HG03039 (cell line): ENCODE results near the gene PDCD1LG2.
"Not testable (repeated sequence)": the region's sequence is repeated elsewhere in the genome, so short reads cannot be mapped to it uniquely, and the experiment has no call there.

Experiments
- ATAC-seq: cut with Tn5 transposase; IDR thresholded peaks from one replicate; pipeline ENCODE4 v1.9.1; 2021; ENCODE audit warnings: mild to moderate bottlenecking, moderate library complexity; ENCODE audit not compliant: unreplicated experiment

Gene PDCD1LG2

DNA sequence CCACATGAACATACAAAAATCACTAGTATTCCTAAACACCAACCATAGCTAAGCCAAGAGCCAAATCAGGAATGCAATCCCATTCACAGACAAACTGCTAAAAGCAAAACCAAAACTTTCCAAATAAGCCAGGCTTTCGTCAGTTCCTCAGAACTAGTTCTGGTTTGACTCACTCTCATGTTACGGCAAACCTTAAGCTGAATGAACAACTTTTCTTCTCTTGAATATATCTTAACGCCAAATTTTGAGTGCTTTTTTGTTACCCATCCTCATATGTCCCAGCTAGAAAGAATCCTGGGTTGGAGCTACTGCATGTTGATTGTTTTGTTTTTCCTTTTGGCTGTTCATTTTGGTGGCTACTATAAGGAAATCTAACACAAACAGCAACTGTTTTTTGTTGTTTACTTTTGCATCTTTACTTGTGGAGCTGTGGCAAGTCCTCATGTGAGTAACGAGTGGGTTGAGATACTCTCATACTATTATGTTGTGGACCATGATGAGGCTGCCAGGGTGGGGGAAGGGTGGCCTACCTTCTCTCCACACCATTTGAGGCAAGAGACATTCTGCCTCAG, at the start of gene PDCD1LG2:
TSS of gene PDCD1LG2 (plus strand) at position 172 of the 572 bp plus-strand sequence. CDS start 12,016 bp downstream, outside the sequence.
- ATAC-seq, result peak; percentile 61

DNA sequence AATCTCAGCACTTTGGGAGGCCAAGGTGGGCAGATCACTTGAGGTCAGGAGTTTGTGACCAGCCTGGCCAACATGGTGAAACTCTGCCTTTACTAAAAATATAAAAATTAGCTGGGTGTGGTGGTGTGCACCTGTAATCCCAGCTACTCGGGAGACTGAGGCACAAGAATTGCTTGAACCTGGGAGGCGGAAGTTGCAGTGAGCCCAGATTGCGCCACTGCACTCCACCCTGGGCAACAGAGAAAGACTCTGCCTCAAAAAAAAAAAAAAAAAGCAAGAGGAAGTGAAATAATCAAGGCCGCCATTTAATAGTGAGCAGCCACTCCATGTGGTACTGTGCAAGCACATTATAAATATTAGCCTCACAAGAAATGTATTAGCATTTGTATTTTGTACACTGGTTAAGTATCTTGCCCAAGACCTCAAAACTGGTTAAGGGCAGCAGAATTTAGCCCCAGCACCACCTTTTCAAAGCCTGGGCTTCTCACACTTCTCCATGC, 45.5 kb upstream of the PDCD1LG2 start:
- ATAC-seq, result not testable (repeated sequence)

DNA sequence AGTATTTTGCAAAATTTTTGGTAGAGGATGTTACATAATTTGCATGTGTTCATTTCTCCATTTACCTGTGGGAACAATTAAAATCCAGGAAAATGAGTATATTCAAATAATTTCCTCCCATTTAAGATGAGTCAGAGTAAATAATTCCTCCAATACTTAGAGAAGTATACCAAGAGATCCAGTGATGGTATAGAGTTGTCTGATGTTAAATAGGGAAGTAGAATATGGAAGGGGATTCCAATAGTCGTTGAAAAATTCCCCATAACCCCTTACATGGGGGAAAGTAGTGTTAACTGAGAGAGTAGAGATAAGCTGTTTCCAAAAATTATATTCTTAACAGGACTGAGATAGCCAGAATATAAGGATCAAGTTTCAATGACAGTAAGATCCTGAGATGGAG, 44.3 kb upstream of the PDCD1LG2 start:
- ATAC-seq, result no peak

DNA sequence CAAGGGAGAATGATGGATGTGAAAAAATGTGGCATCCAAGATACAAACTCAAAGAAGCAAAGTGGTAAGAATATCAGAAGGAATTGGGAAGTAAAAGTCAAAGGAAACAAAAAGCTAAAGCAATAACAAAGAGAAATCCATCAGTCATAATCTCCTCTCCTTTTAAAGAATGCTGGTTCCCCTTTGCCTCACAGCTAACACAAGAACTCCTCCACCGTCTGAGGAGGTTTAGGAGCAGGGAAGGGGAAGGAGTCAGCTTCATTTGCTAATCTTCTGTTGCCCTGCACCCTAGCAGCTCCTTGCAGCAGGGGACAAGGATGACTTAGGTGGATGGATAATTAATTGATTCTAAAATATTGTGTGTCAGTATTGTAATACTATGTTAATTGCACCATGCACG, 43.6 kb upstream of the PDCD1LG2 start:
- ATAC-seq, result no peak

DNA sequence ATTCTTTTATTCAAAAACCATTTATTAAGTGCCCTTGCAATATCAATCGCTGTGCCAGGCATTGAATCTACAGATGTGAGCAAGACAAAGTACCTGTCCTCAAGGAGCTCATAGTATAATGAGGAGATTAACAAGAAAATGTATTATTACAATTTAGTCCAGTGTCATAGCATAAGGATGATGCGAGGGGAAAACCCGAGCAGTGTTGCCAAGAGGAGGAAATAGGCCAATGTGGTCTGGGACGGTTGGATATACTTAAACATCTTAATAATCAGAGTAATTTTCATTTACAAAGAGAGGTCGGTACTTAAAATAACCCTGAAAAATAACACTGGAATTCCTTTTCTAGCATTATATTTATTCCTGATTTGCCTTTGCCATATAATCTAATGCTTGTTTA, 41.5 kb upstream of the PDCD1LG2 start:
- ATAC-seq, result no peak

DNA sequence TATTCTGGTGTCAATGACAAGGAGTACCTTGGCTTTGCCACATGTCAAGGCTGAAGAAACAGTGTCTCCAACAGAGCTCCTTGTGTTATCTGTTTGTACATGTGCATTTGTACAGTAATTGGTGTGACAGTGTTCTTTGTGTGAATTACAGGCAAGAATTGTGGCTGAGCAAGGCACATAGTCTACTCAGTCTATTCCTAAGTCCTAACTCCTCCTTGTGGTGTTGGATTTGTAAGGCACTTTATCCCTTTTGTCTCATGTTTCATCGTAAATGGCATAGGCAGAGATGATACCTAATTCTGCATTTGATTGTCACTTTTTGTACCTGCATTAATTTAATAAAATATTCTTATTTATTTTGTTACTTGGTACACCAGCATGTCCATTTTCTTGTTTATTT, 40.2 kb upstream of the PDCD1LG2 start:
- ATAC-seq, result no peak

DNA sequence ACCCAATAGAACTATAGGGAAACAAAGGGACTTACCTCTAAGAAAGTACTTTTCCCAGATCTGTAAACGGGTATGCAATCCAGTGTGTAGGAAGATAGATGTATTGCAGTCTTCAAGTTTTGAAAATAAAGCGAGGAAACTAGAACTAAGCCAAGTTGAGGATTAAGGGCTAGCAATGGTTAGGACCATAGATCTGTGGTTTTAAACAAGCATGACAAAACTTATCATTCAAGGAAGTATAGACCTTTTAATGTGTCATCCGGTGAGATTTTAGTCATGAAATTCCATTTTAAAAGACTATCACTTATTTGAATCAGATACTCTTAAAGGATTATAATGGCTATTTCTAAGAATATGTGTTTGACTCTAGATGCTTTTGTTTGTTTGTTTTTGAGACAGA, 39.5 kb upstream of the PDCD1LG2 start:
- ATAC-seq, result no peak

DNA sequence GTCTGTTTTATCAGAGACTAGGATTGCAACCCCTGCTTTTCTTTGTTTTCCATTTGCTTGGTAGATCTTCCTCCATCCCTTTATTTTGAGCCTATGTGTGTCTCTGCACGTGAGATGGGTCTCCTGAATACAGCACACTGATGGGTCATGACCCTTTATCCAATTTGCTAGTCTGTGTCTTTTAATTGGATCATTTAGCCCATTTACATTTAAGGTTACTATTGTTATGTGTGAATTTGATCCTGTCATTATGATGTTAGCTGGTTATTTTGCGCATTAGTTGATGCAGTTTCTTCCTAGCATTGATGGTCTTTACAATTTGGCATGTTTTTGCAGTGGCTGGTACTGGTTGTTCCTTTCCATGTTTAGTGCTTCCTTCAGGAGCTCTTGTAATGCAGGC, 34.7 kb upstream of the PDCD1LG2 start:
- ATAC-seq, result not testable (repeated sequence)

DNA sequence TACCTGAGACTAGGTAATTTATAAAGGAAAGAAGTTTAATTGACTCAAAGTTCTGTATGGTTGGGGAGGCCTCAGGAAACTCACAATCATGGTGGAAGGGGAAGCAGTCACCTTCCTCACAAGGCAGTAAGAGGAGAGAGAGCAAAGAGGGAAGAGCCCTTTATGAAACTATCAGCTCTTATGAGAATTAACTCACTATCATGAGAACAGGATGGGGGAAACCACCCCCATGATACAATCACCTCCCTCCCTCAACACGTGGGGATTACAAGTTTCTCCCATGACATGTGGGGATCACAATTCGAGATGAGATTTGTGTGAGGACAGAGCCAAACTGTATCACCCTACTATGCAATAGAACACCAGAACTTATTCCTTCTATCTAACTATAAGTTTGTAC, 32.1 kb upstream of the PDCD1LG2 start:
- ATAC-seq, result no peak

DNA sequence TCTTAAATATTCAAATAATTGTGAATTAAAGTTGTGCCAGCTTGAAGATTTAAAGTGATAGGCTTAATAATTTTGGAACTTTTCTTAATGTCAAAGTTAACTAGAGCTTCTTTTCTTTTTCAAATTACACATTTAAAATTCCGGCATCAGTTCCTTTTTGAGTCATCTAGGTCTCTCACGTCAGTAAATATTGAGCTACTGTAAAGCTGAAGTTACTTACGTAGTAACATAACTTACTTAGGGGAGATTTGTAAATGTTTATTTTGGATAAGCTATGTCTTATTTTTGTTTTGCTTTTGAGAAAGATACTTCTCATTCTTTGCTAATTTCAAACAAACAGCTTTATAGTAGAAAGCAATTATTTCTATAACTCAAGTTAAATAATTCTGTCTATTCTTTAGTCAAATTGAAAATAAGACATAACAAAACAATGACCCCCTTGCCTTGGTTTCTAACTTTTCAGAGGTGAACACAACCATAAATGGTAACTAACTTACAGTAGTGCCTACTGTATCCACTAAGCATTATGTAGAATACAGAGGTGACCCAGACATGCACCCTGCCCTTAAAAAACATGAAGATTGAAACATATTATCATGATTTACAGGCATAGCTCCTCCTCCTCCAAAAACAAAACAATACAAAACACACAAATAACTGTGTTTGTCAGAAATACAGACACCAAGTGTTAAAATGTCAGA, 30.2 kb upstream of the PDCD1LG2 start:
- ATAC-seq, result no peak

DNA sequence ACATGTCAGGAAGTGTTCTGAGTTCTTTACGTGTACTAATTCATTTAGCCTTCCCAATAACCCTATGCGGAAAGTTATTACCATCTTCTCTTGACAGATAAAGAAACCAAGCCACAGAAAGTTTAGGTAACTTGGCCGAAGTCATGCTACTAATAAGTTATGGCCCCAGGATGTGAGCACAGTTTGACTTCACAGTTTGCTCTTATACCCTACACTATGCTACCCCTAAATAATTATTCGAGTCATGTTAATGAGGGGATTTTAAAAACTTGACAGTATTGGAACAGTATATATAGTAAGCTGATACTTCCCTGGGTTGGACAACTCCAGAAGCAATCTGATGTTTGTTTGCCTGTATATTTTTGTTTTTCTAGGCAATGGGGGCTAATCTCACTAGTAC, 29.4 kb upstream of the PDCD1LG2 start:
- ATAC-seq, result no peak

DNA sequence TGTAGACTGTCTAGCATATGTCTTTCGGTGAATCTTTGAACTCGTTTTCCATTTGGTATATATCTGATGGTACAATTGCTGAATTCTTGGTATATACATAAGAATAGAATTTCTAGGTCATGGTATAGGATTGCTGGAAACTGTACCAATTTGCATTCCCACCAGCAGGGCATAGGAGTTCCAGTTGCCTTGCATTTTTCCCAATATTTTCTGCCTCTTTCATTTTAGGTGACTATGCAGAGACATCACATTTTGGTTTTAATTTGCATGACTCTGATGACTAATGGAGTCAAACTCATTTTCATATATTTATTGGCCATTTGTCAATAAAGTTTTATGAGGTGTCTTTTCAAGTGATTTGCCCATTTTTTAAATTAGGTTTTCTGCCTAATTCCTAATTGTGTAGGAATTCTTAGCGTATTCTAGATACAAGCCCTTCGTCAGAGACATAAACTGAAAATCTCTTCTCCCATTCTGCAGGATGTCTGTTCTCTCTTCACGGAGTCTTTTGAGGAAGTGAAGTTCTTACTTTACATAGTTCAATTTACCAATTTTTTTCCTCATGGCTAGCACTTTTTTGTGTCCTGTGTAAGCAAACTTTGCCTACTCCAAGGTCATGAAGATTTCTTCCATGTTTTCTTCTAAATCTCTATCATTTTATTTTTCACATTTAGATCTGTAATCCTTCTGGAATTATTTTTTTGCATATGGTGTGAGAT, 28.9 kb upstream of the PDCD1LG2 start:
- no peak for ATAC-seq

DNA sequence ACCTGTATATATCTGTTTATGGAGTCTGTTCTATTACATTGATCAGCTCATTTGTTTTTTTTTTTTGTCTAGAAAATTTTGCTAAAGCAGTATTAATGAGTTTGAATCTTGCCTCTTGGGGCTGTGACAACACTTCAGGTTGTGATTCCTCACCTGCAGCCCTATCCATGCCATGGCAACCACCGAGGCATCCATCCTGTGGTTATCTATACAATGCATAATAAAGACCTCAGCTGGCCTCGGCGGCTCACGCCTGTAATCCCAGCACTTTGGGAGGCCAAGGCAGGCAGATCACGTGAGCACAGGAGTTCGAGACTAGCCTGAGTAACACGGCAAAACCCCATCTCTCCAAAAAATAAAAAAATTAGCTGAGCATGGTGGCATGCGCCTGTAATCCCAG, 28.1 kb upstream of the PDCD1LG2 start:
- ATAC-seq, result no peak

DNA sequence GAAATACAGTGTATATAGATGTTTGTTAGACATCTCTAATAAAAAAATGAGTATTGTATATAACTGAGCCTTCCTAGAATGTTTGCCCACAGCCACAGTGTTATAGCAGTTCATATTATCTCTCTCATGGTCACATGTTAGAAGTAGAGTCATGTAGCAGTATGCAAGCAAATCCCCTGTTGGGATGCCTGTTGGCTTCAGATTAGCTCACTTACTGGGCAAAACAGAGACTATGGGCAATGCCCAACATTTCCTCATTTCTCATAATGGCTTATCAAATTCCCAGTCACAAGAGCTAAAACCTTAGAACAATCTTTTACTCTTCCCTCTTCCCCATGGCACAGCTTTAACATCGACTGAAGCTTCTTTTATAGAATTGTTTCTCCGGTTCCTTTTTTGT, 27.0 kb upstream of the PDCD1LG2 start:
- no peak for ATAC-seq

DNA sequence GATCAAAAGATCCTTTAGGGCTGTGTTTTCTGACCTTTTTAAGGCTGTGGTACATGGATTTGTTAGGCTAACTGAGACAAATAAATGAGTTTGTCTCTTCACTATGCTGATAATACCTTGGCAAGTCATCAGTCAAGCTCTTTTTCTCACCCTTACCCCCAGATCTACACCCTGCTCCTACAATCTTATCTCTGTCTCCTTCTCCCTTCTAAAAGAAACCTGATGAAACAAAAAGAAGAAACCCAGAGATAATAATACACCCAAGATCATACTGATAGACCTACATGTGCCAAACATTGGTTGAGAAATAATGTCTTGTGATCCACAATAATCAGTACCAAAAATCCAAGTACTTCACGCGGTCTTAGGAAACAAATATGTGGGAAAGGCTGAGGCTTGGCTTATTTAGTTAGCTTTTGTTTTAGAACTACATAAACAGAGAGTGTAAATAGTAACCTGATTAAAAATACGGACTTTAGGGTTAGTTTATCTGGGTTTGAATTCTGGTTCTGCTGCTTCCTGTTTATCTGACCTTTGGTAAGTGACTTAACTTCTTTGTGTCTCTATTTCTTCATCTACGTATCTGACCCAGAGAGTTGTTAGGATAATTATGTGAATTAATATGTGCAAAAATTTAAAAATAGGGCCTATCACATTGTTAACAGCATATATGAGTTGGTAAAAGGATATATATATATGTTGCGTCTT, 24.8 kb upstream of the PDCD1LG2 start:
- ATAC-seq, result no peak

DNA sequence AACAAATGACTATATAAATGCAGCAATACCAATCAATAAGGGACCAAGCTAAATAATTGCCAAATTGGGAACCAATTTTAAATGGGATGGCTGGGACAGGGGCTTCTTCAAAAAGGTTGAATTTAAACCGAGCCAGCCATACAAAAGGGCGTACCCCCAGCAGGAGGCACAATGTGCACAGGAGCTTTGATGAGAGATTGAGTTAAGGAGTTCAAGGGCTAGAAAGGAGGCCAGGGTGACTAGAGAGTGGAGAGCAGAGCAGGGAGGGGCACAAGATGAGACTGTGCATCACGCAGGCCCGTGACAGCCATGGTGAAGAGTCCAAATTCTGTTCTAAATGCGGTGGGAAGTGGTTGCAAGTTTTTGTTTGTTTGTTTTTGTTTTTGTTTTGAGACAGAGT, 23.3 kb upstream of the PDCD1LG2 start:
- no peak for ATAC-seq

DNA sequence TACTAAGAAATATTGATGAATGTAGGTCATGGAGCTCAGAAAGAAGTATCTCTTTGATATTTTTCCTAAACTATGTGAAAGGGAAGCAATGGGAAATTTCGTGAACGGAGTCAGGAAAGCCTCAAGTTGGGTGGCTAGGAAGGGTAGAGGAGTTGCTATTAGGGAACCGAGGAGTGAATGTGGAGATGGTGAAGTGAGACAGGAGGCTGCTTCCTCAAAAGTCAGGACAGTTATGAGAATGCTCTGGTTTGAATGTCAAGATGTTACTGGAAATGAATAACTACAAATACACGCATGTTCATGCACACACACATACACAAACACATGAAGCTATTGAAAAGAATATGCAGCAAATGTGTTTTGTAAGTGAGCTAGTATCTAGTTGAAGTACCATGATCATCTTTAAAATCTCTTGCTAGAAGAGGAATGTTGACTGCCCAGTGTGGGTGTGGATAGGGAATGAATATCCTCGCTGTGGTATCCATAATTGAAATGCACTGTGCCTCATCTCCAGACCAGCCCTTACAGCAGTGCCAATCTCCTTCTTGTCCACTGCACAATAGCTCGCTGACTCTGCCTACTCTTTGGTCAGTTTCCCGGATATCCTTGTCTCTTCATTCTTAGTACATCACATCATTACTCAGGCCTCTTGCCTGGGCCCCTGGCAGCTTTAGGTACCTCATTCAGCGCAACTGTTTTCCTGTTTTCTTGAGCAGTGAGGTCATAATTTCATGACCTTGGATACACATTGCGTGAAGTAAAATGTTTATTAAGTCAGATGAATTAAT, 21.9 kb upstream of the PDCD1LG2 start:
- ATAC-seq, result no peak

DNA sequence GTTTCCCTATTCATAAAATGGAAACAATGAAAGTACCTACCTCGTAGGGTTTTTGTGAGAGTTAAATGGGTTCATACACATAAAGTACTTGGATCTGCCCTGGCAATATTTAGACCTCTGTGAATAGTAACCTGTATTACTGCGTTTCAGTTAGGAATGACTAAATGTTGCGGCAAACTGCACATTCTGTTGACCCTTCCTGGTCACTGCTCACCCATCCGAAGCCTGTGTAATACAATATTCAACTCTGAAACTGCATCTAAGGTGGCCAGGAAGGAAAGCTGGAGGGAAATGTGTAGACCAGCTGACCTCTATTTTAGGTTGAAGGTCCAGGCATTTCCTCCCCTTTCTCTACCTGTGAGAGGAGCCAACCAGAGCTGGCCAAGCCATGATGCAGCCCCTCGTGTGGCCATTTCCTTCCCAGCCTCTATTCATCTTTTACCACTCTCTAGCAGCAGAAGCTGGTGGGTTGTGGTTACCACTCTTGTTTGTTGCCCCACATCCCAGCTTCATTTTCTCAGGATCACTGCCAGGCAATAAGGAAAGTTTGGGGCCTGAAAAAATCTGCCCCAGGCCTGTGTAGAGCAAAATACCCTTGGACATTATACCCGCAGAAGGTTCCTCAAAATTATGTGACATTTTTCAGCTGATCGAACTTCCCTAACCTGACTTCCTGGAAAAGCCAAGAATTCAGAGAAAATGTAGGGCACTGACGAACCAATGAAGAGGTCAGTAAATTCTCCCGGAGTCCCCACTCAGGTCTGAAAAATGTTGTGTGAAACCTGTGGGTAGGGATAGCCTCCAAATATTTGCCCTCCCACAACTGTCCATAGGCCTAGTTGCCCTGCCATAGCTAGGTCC, 20.5 kb upstream of the PDCD1LG2 start:
- ATAC-seq, result no peak

DNA sequence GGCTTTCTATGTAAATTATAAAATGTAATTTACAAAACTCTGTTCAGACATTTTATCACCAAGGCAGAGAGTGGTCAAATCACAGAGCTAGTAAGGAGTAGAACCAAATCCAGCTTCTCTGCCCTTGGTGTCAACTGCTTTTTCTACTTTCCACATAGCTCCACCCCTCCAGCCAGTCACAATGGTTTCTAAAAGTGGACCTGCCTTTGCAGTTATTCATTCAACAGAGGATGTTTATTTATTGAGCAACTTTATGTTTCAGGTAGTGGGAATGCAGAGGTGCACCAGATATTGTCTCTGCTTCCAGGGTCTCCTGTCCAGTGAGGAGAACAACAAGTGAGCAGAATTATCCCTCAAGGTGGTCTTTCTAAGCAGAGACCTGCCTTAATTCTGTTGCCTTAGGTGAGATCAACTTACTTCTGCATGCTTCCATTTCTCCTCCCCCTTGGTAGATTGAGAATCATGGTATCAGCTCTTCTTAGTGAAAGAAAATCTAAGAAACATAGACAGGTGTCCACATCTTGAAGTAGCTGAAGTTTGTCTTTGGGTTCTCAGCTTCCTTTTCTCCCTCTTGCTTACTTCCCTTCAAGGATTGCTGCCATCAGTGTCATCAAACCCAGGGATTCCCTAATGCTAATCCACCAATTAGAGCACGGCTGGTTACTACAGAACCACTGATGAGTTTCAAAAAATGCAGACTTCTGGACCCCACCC, 17.2 kb upstream of the PDCD1LG2 start:
- ATAC-seq, result no peak
